Hepatocyte (in vitro differentiated cells): ENCODE results near the gene MFRP.

Experiments used
- CTCF ChIP-seq: fragments of 200-600 bp; sonication (generic); IDR thresholded peaks from 2 replicates; pipeline ENCODE4 v1.5.1; 2016; ENCODE audit warnings: antibody characterized with exemption, mild to moderate bottlenecking; ENCODE audit not compliant: poor library complexity
- EZH2 ChIP-seq: fragments of 200-600 bp; sonication (generic); IDR thresholded peaks from 2 replicates; pipeline ENCODE4 v1.6.1; 2016; ENCODE audit warnings: antibody characterized with exemption, mild to moderate bottlenecking, borderline replicate concordance
- EZH2phosphoT487 ChIP-seq: fragments of 200-600 bp; sonication (generic); IDR thresholded peaks from one replicate; pipeline ENCODE4 v1.6.1; 2018; ENCODE audit warnings: antibody characterized with exemption, mild to moderate bottlenecking, low read depth, moderate library complexity; ENCODE audit not compliant: unreplicated experiment, severe bottlenecking

- no peak for TF ChIP-seq CTCF
- TF ChIP-seq EZH2 = no peak
- TF ChIP-seq EZH2phosphoT487 = no peak
Observed at GRCh38 chr11:119343726-119344125, 2.8 kb downstream of the MFRP start.
